Adrenal gland (tissue), 5 donors: ENCODE data around the gene TTLL10.

Experiments used
- CTCF ChIP-seq, 6 experiments: fragments of 450-650 bp in 4 of 6; fragments of 200-600 bp in 2 of 6; sonication (generic) in 1 of 6; IDR thresholded peaks; 1 replicate in 5 of 6; 2 replicates in 1 of 6; pipeline versions ENCODE4 v1.5.1 to v1.8.0; 2016 to 2021; ENCODE audit warnings: antibody characterized with exemption in 6 of 6, mild to moderate bottlenecking in 2 of 6, moderate library complexity in 1 of 6
- POLR2A ChIP-seq, 2 donors: fragments of 450-650 bp; IDR thresholded peaks; one replicate each; pipeline ENCODE4 v1.6.1; 2017; ENCODE audit warnings: antibody characterized with exemption in 2 of 2, mild to moderate bottlenecking in 2 of 2, moderate library complexity in 1 of 2
- donor health status: DM: no; HTN: no; CAD: no.

- no peak for TF ChIP-seq CTCF (IDR thresholded peaks at IDR 0.05)
- TF ChIP-seq POLR2A (IDR thresholded peaks at IDR 0.05): no peak
These were observed 29.4 kb upstream of the TTLL10 start for GRCh38 chr1:1144122-1144842.
